AG09309 (cell line): ENCODE data around the gene PILRA.

ENCODE experiments used
- DNase-seq: peaks from one replicate; pipeline ENCODE4 v3.0.0-alpha.2; 2010; ENCODE audit warnings: low read depth
- H3K4me3 ChIP-seq: 2 replicates; pipeline ENCODE4 v1.5.1; 2011; ENCODE audit warnings: mild to moderate bottlenecking, low read depth, low read length, moderate library complexity; ENCODE audit not compliant: control insufficient read depth
- TF ChIP-seq, protein P1 (sequence below): IDR thresholded peaks from 2 replicates; pipeline ENCODE4 v1.5.1; 2011; ENCODE audit warnings: mild to moderate bottlenecking, low read depth, low read length, inconsistent platforms; ENCODE audit not compliant: insufficient read depth, control insufficient read depth; ENCODE audit errors: missing control alignments

The PILRA gene

DNA sequence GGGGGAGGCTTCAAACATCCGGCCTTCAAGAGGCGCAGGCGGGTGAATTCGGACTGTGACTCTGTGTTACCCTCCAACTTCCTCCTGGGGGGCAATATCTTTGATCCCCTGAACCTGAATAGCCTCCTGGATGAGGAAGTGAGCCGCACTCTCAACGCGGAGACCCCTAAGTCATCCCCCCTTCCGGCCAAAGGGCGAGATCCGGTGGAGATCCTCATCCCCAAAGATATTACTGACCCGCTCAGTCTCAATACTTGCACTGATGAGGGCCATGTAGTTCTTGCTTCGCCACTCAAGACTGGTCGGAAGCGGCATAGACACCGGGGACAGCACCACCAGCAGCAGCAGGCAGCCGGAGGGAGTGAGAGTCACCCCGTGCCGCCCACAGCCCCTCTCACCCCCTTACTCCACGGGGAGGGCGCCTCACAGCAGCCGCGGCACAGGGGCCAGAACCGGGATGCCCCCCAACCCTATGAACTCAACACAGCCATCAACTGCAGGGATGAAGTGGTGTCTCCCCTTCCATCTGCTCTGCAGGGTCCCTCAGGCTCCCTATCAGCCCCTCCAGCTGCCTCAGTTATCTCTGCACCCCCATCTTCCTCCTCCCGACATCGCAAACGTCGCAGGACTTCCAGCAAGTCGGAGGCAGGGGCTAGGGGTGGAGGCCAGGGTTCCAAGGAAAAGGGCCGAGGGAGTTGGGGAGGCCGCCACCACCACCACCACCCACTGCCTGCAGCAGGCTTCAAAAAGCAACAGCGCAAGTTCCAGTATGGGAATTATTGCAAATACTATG is 57.4 kb downstream of the PILRA start:
- no peak for DNase-seq
- TF ChIP-seq, protein P1, sequence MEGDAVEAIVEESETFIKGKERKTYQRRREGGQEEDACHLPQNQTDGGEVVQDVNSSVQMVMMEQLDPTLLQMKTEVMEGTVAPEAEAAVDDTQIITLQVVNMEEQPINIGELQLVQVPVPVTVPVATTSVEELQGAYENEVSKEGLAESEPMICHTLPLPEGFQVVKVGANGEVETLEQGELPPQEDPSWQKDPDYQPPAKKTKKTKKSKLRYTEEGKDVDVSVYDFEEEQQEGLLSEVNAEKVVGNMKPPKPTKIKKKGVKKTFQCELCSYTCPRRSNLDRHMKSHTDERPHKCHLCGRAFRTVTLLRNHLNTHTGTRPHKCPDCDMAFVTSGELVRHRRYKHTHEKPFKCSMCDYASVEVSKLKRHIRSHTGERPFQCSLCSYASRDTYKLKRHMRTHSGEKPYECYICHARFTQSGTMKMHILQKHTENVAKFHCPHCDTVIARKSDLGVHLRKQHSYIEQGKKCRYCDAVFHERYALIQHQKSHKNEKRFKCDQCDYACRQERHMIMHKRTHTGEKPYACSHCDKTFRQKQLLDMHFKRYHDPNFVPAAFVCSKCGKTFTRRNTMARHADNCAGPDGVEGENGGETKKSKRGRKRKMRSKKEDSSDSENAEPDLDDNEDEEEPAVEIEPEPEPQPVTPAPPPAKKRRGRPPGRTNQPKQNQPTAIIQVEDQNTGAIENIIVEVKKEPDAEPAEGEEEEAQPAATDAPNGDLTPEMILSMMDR = no peak
- H3K4me3 ChIP-seq = peak overlapping the region; percentile 80

DNA sequence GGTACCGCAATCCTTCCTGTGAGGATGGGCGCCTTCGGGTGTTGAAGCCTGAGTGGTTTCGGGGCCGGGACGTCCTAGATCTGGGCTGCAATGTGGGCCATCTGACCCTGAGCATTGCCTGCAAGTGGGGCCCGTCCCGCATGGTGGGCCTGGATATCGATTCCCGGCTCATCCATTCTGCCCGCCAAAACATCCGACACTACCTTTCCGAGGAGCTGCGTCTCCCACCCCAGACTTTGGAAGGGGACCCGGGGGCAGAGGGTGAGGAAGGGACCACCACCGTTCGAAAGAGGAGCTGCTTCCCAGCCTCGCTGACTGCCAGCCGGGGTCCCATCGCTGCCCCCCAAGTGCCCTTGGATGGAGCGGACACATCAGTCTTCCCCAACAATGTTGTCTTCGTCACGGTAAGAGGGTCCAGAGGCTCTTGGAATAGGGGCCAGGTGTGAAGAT is 58.0 kb downstream of the PILRA start:
- no peak for DNase-seq

DNA sequence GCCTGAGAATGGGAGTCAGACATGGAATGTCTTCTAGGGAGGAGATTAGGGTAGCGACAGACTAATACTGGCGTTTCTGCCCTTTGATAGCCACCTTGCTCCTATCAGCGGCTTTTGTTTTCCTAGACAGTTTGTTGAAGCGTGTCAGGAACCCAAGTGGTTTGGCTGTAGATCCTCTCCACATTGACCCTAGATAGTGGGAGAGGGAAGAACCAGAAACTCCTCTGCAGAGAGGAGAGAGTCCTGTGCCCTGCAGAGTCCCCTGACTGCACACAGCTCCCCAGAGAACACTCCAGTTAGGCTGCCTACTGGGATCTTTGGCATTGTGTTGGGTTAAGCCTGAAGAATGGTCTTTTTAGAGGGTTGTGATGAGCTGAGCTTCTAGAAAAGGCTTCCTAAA is 58.8 kb downstream of the PILRA start:
- TF ChIP-seq, protein P1 = no peak
- H3K4me3 ChIP-seq = no peak overlapping the region
- DNase-seq = no peak

More for the DNA sequence above, 58.0 kb downstream of the PILRA start:
- peak overlapping the region; percentile 80 for H3K4me3 ChIP-seq
- TF ChIP-seq, protein P1 = no peak

DNA sequence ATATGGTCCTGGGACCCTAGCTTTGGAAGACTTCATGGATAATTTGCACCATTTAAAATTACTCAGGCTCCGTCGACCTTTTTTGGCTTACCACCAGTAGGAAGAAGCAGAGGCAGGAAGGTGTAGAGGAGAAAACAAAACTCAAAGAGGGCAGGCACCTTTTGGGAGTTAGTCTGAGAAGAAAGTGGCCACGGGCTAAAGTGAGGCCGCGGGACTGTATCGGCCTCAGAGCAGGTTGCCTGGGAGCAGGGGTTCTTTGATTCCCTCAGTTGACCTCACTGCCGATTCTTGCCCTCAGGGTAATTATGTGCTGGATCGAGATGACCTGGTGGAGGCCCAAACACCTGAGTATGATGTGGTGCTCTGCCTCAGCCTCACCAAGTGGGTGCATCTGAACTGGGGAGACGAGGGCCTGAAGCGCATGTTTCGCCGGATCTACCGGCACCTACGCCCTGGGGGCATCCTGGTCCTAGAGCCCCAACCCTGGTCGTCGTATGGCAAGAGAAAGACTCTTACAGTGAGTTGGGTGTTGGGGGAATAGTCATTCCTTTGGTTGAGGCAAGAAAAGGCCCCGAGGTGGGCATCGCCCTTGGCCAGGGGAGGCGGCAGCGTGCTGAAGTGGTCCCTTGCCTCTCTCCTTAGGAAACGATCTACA is 59.5 kb downstream of the PILRA start:
- TF ChIP-seq, protein P1 = no peak
- no peak overlapping the region for H3K4me3 ChIP-seq
- DNase-seq = no peak

DNA sequence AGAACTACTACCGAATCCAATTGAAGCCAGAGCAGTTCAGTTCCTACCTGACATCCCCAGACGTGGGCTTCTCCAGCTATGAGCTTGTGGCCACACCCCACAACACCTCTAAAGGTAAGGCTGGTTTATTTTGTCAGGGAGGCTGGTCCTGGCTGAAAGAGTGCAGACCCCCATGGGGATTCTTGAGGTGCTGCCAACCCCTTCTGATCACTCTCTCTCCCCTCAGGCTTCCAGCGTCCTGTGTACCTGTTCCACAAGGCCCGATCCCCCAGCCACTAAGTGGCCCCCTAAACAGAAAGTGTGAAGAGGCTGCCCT is 59.9 kb downstream of the PILRA start:
- TF ChIP-seq, protein P1 = no peak
- DNase-seq = no peak
- no peak overlapping the region for H3K4me3 ChIP-seq

DNA sequence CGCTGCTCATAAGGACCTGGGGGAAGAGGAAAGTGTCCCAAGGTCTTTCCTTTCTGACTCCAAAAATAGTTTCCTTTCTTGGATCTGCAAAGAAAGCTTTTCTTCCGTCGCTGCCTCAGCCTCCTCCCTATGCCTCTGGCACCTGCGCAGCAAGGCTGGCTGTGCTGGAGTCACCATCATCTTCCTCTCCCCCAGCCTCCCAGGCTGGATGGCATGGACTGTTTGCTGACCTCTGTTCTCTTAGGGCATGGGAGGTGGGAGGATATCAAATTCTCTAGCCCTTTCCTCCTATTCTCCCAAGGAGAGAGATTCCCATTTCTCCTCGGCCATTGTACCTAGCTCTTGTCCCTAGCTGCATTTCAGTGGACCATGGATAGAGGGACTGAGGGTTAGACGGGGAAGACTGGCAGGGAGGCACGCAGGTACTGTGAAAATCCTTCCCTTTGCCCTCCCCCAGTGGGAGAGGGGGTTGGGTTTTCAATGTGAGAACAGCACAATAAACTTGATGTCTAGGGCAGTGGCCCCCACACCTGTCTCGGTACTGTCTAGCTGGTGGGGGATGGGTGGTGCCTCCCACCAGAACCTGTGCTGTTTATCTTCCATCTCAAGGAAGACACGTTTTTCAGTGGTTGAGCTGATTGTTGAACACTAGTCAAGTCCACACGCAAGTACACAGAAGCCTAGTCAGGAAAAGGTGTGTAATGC is 60.5 kb downstream of the PILRA start:
- DNase-seq = no peak
- H3K4me3 ChIP-seq = no peak overlapping the region
- TF ChIP-seq, protein P1 = no peak
